Body of pancreas (tissue), 4 donors: ENCODE data around the gene NKD2.

Source experiments
- POLR2A ChIP-seq, 3 donors: fragments of 450-650 bp; IDR thresholded peaks; one replicate each; pipeline ENCODE4 v1.6.1; 2016; ENCODE audit warnings: antibody characterized with exemption in 3 of 3, mild to moderate bottlenecking in 2 of 3
- TF ChIP-seq, protein P1 (sequence below), 7 experiments: fragments of 450-650 bp in 4 of 7; fragments of 200-600 bp in 3 of 7; sonication (generic) in 3 of 7; IDR thresholded peaks; one replicate each; pipeline ENCODE4 v1.5.1; 2016 to 2019; ENCODE audit warnings: antibody characterized with exemption in 7 of 7

DNA sequence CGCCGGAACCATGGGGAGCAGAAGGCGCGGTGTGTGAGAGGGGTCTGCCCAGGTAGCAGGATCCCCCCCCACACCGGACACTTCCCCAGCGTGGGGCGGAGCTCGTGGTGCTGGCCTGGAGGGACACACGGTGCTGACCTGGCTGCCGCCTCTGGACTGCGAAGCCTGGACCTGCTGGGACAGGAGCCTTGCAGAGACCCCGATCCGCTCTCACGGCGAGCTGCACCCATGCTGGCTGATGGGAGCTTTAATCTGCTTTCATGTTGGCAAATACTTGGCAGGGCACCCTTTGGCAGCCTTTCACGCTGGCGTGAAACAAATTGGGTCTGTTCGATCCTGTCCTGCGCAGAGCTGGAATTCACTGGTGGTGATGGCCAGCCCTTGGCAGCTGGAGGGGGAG lies 7.4 kb downstream of the NKD2 start:
- TF ChIP-seq, protein P1, sequence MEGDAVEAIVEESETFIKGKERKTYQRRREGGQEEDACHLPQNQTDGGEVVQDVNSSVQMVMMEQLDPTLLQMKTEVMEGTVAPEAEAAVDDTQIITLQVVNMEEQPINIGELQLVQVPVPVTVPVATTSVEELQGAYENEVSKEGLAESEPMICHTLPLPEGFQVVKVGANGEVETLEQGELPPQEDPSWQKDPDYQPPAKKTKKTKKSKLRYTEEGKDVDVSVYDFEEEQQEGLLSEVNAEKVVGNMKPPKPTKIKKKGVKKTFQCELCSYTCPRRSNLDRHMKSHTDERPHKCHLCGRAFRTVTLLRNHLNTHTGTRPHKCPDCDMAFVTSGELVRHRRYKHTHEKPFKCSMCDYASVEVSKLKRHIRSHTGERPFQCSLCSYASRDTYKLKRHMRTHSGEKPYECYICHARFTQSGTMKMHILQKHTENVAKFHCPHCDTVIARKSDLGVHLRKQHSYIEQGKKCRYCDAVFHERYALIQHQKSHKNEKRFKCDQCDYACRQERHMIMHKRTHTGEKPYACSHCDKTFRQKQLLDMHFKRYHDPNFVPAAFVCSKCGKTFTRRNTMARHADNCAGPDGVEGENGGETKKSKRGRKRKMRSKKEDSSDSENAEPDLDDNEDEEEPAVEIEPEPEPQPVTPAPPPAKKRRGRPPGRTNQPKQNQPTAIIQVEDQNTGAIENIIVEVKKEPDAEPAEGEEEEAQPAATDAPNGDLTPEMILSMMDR (IDR thresholded peaks at IDR 0.05) = no peak
- no peak for TF ChIP-seq POLR2A (IDR thresholded peaks at IDR 0.05)
